HEK293 (cell line): ENCODE data around the gene STRA6.

Experiments used
- CTCF ChIA-PET: fragments of 350-600 bp; formaldehyde crosslinking; extraction: SDS; loops from one replicate; lab custom pipeline; 2021; ENCODE audit warnings: antibody characterized with exemption; lab: Yijun Ruan, JAX
- POLR2A ChIA-PET: fragments of 300-600 bp; formaldehyde crosslinking; extraction: SDS; loops from one replicate; lab custom pipeline; 2020; ENCODE audit warnings: antibody characterized with exemption, inconsistent platforms; lab: Yijun Ruan, JAX
- H3K27ac ChIP-seq: fragments of 200-500 bp; sonication (Bioruptor generic); 2 replicates; pipeline ENCODE4 v1.5.1; 2014; ENCODE audit warnings: low read depth, low read length, control low read depth, inconsistent platforms; ENCODE audit errors: extremely low read depth
- H3K36me3 ChIP-seq, 2 experiments: fragments of 200-500 bp in 1 of 2; sonication (Bioruptor generic) in 1 of 2; 1 replicate in 1 of 2; 2 replicates in 1 of 2; pipeline ENCODE4 v1.5.1; 2014 to 2017; ENCODE audit warnings: inconsistent platforms in 2 of 2, low read length in 2 of 2; ENCODE audit not compliant: control insufficient read depth in 2 of 2, insufficient read depth in 1 of 2
- H3K4me1 ChIP-seq: fragments of 200-500 bp; sonication (Bioruptor generic); 2 replicates; pipeline ENCODE4 v1.5.1; 2014; ENCODE audit warnings: mild to moderate bottlenecking, low read length, inconsistent platforms; ENCODE audit not compliant: control insufficient read depth, insufficient read depth
- H3K4me3 ChIP-seq: 2 replicates; pipeline ENCODE4 v1.5.1; 2011; ENCODE audit warnings: low read depth, mild to moderate bottlenecking, control low read depth, low read length, moderate library complexity
- H3K9me3 ChIP-seq: fragments of 200-500 bp; sonication (Bioruptor generic); 2 replicates; pipeline ENCODE4 v1.5.1; 2014; ENCODE audit warnings: low read depth, low read length, inconsistent platforms; ENCODE audit not compliant: control insufficient read depth, insufficient read depth
- AEBP2 ChIP-seq: fragments of 450-650 bp; formaldehyde crosslinking; IDR thresholded peaks from 2 replicates; pipeline ENCODE4 v1.5.1; 2016; ENCODE audit warnings: missing biosample characterization, missing genetic modification characterization, borderline replicate concordance
- IKZF3 ChIP-seq: fragments of 450-650 bp; IDR thresholded peaks from 2 replicates; pipeline ENCODE4 v1.5.0; 2018; ENCODE audit warnings: missing biosample characterization, mild to moderate bottlenecking, missing genetic modification characterization, moderate library complexity
- ZBTB17 ChIP-seq: fragments of 450-650 bp; formaldehyde crosslinking; IDR thresholded peaks from 2 replicates; pipeline ENCODE4 v1.5.1; 2016; ENCODE audit warnings: missing biosample characterization, missing genetic modification characterization
- ZNF335 ChIP-seq: fragments of 450-650 bp; formaldehyde crosslinking; conservative IDR thresholded peaks from 2 replicates; pipeline ENCODE4 v1.5.1; 2016; ENCODE audit warnings: missing biosample characterization, missing genetic modification characterization
- ZNF341 ChIP-seq: fragments of 450-650 bp; formaldehyde crosslinking; IDR thresholded peaks from 2 replicates; pipeline ENCODE4; 2016; ENCODE audit warnings: low read depth, missing biosample characterization, missing genetic modification characterization
- ZNF366 ChIP-seq: fragments of 450-650 bp; formaldehyde crosslinking; conservative IDR thresholded peaks from 2 replicates; pipeline ENCODE4 v1.5.1; 2016; ENCODE audit warnings: missing biosample characterization, missing genetic modification characterization
- ZNF449 ChIP-seq: fragments of 450-650 bp; formaldehyde crosslinking; IDR thresholded peaks from 2 replicates; pipeline ENCODE4 v1.5.1; 2017; ENCODE audit warnings: missing biosample characterization, mild to moderate bottlenecking, missing genetic modification characterization, moderate library complexity
- ZNF600 ChIP-seq: fragments of 450-650 bp; formaldehyde crosslinking; IDR thresholded peaks from 2 replicates; pipeline ENCODE4 v1.5.1; 2016; ENCODE audit warnings: missing biosample characterization, missing genetic modification characterization
- ZNF660 ChIP-seq: fragments of 450-650 bp; IDR thresholded peaks from 2 replicates; pipeline ENCODE4 v1.5.1; 2018; ENCODE audit warnings: missing biosample characterization, mild to moderate bottlenecking, missing genetic modification characterization
- ZNF837 ChIP-seq: fragments of 450-650 bp; formaldehyde crosslinking; IDR thresholded peaks from 2 replicates; pipeline ENCODE4 v1.5.1; 2016; ENCODE audit warnings: missing biosample characterization, missing genetic modification characterization
- ZSCAN16 ChIP-seq: fragments of 450-650 bp; formaldehyde crosslinking; IDR thresholded peaks from 2 replicates; pipeline ENCODE4 v1.5.1; 2016; ENCODE audit warnings: missing biosample characterization, missing genetic modification characterization
- TF ChIP-seq, protein P1 (sequence below): fragments of 450-650 bp; formaldehyde crosslinking; IDR thresholded peaks from 2 replicates; pipeline ENCODE4 v1.5.1; 2016; ENCODE audit warnings: missing biosample characterization, missing genetic modification characterization

The STRA6 gene

GRCh38 chr15:74193299-74193718 lies 9.3 kb downstream of the STRA6 start (continued):
- peak; percentile 93 for TF ChIP-seq ZNF600 (tag by site-specific recombination)
- TF ChIP-seq ZBTB17 (tag by site-specific recombination), result peak; percentile 67
- no peak for TF ChIP-seq AEBP2 (tag by site-specific recombination)
- TF ChIP-seq IKZF3 (tag by site-specific recombination), result no peak
- TF ChIP-seq ZNF335 (tag by site-specific recombination), result peak; percentile 8; the same call in 1 of the 2 replicates
- peak; percentile 86; the same call in 1 of the 2 replicates for TF ChIP-seq ZNF660 (tag by site-specific recombination)
- no peak for TF ChIP-seq ZNF449 (tag by site-specific recombination)
- TF ChIP-seq, protein P1, sequence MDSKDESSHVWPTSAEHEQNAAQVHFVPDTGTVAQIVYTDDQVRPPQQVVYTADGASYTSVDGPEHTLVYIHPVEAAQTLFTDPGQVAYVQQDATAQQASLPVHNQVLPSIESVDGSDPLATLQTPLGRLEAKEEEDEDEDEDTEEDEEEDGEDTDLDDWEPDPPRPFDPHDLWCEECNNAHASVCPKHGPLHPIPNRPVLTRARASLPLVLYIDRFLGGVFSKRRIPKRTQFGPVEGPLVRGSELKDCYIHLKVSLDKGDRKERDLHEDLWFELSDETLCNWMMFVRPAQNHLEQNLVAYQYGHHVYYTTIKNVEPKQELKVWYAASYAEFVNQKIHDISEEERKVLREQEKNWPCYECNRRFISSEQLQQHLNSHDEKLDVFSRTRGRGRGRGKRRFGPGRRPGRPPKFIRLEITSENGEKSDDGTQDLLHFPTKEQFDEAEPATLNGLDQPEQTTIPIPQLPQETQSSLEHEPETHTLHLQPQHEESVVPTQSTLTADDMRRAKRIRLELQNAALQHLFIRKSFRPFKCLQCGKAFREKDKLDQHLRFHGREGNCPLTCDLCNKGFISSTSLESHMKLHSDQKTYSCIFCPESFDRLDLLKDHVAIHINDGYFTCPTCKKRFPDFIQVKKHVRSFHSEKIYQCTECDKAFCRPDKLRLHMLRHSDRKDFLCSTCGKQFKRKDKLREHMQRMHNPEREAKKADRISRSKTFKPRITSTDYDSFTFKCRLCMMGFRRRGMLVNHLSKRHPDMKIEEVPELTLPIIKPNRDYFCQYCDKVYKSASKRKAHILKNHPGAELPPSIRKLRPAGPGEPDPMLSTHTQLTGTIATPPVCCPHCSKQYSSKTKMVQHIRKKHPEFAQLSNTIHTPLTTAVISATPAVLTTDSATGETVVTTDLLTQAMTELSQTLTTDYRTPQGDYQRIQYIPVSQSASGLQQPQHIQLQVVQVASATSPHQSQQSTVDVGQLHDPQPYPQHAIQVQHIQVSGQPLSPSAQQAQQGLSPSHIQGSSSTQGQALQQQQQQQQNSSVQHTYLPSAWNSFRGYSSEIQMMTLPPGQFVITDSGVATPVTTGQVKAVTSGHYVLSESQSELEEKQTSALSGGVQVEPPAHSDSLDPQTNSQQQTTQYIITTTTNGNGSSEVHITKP, result peak; percentile 35; the same call in 1 of the 2 replicates

- Histone ChIP-seq H3K36me3 (peaks cover 0 to 12% of the 10 kb centered on the region in 2 experiments; a peak in 1 of 3 replicates), H3K9me3 (no peaks in the 10 kb centered on the region), H3K27ac (no peak overlapping the region), H3K4me3 (no peak overlapping the region), H3K4me1 (peaks cover 22% of the 10 kb centered on the region)
- POLR2A ChIA-PET, result interaction anchor here (1.0 to 1.2 kb wide), 2 partner anchors 10 to 64 kb away, joined by 3 to 4 read pairs; partner anchors contain the start of gene STRA6
- CTCF ChIA-PET, result interaction anchor here (1.1 to 3.5 kb wide), 2 partner anchors 64 to 115 kb away, joined by 4 to 15 read pairs; no protein-coding TSS in a partner anchor
- TF ChIP-seq ZNF366 (tag by site-specific recombination) (peak; percentile 74), ZNF837 (tag by site-specific recombination) (no peak)
- TF ChIP-seq, all 188 proteins: peak for 1
Measured at GRCh38 chr15:74192751-74193150, 9.8 kb downstream of the STRA6 start.

GRCh38 chr15:74191798-74192197 lies 10.8 kb downstream of the STRA6 start:
- Histone ChIP-seq H3K9me3 (no peaks in the 10 kb centered on the region), H3K27ac (no peak overlapping the region), H3K4me3 (no peak overlapping the region), H3K4me1 (peaks cover 20% of the 10 kb centered on the region), H3K36me3 (peaks cover 0 to 12% of the 10 kb centered on the region in 2 experiments; a peak in 1 of 3 replicates)
- CTCF ChIA-PET, result interaction anchor here (0.5 to 1.9 kb wide), 4 partner anchors 14 to 116 kb away, joined by 3 to 9 read pairs (median 4); no protein-coding TSS in a partner anchor
- peak; percentile 31; the same call in 1 of the 2 replicates for TF ChIP-seq ZNF341 (tag by site-specific recombination)
- no peak for TF ChIP-seq ZSCAN16 (tag by site-specific recombination)
- TF ChIP-seq, all 188 proteins: peak for 1
- POLR2A ChIA-PET, result interaction anchor here (1.0 to 1.3 kb wide), 3 partner anchors 11 to 63 kb away, joined by 3 to 4 read pairs (median 3); partner anchors contain the start of gene STRA6
